ENCODE data around the gene FSCN2. TPM values are rescaled to one million over a fixed set of nuclear protein-coding genes. Genes with fewer than 3 reads are reported as not detected.

Gene FSCN2
- total and polyA plus RNA-seq, 2 experiments from 2014 or later: 0.13 to 1.6 TPM

- H3K27me3 Mint-ChIP-seq (ENCODE audit: insufficient read depth, low read depth, poor library complexity): peaks cover 39% of the 10 kb centered on the region
- Histone ChIP-seq H3K79me2 (replicated peaks; ENCODE audit: insufficient read depth) (no peaks in the 10 kb centered on the region), H3K4me1 (ENCODE audit: insufficient read depth) (no peaks in the 10 kb centered on the region; the same call in 1 of the 2 replicates), H3K4me3 (no peak overlapping the region), H3K27ac (ENCODE audit: low read depth) (no peak overlapping the region), H3K36me3 (ENCODE audit: insufficient read depth) (no peaks in the 10 kb centered on the region), H2AFZ (no peak overlapping the region), H4K20me1 (replicated peaks; ENCODE audit: insufficient read depth) (no peaks in the 10 kb centered on the region), H3K9me2 (ENCODE audit: insufficient read depth) (no peaks in the 10 kb centered on the region), H3K4me2 (no peak overlapping the region), H3K27me3 (ENCODE audit: insufficient read depth) (peaks cover 41% of the 10 kb centered on the region), H3F3A (replicated peaks; ENCODE audit: low read depth) (no peaks in the 10 kb centered on the region)
- no peak for DNase-seq (ENCODE audit: low spot score)
- TF ChIP-seq, protein P1, sequence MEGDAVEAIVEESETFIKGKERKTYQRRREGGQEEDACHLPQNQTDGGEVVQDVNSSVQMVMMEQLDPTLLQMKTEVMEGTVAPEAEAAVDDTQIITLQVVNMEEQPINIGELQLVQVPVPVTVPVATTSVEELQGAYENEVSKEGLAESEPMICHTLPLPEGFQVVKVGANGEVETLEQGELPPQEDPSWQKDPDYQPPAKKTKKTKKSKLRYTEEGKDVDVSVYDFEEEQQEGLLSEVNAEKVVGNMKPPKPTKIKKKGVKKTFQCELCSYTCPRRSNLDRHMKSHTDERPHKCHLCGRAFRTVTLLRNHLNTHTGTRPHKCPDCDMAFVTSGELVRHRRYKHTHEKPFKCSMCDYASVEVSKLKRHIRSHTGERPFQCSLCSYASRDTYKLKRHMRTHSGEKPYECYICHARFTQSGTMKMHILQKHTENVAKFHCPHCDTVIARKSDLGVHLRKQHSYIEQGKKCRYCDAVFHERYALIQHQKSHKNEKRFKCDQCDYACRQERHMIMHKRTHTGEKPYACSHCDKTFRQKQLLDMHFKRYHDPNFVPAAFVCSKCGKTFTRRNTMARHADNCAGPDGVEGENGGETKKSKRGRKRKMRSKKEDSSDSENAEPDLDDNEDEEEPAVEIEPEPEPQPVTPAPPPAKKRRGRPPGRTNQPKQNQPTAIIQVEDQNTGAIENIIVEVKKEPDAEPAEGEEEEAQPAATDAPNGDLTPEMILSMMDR (conservative IDR thresholded peaks at IDR 0.05; ENCODE audit: low read depth in 2 of 2): no peak
- no peak for TF ChIP-seq POLR2AphosphoS5 (IDR thresholded peaks at IDR 0.05; ENCODE audit: low read depth)
- TF ChIP-seq STAT1 (IDR thresholded peaks at IDR 0.05; ENCODE audit: unreplicated experiment): no peak
- no peak for TF ChIP-seq ZNF462 (CRISPR knock-in tag; IDR thresholded peaks at IDR 0.05)
- no peak for TF ChIP-seq ZNF331 (CRISPR knock-in tag; IDR thresholded peaks at IDR 0.05; ENCODE audit: low read depth)
- TF ChIP-seq CREB1 (CRISPR knock-in tag; IDR thresholded peaks at IDR 0.05; ENCODE audit: low read depth): no peak
- no peak for TF ChIP-seq EZH2 (IDR thresholded peaks at IDR 0.05; ENCODE audit: low read depth, unreplicated experiment)
- no peaks in the 10 kb centered on the region; the same call in 2 of the 3 replicates for H3K36me3 Mint-ChIP-seq (ENCODE audit: low read depth)
- H3K9me3 Mint-ChIP-seq: peaks cover 3% of the 10 kb centered on the region; the same call in 1 of the 3 replicates
- no peak for ATAC-seq
- H3K27ac Mint-ChIP-seq: no peak overlapping the region
- H3K4me3 Mint-ChIP-seq: peak overlapping the region; percentile 3; the same call in 2 of the 3 replicates
- no peaks in the 10 kb centered on the region; the same call in 2 of the 3 replicates for H3K4me1 Mint-ChIP-seq
Observed at GRCh38 chr17:81480140-81481072, 47.8 kb upstream of the FSCN2 start.
